Stomach (tissue), 9 donors: ENCODE data around the gene ROBO1. TPM values are rescaled to one million over a fixed set of nuclear protein-coding genes. Genes with fewer than 3 reads are reported as not detected.

ENCODE experiments used
- DNase-seq, 2 donors: peaks; one replicate each; pipeline versions ENCODE4 v3.0.0 to v3.0.0-alpha.2; 2013 to 2019
- H3K27ac ChIP-seq, 5 donors: fragments of 200-600 bp in 4 of 5; sonication (generic) in 4 of 5; one replicate each; pipeline ENCODE4 v1.5.1; 2013 to 2019; ENCODE audit warnings: mild to moderate bottlenecking in 1 of 5, moderate library complexity in 1 of 5
- H3K27me3 ChIP-seq, 3 donors: fragments of 200-600 bp; sonication (generic); one replicate each; pipeline ENCODE4 v1.5.1; 2017 to 2019; ENCODE audit warnings: mixed run types in 1 of 3
- H3K36me3 ChIP-seq, 4 donors: fragments of 200-600 bp; sonication (generic); 1 replicate in 3 of 4; 2 replicates in 1 of 4; pipeline ENCODE4 v1.5.1; 2016 to 2019
- H3K4me1 ChIP-seq, 4 donors: fragments of 200-600 bp; sonication (generic); one replicate each; pipeline ENCODE4 v1.5.1; 2016 to 2019
- H3K4me3 ChIP-seq, 4 donors: fragments of 200-600 bp; sonication (generic) in 3 of 4; one replicate each; pipeline ENCODE4 v1.5.1; 2016 to 2019; ENCODE audit warnings: mild to moderate bottlenecking in 1 of 4
- H3K9me3 ChIP-seq, 4 donors: fragments of 200-600 bp; sonication (generic); one replicate each; pipeline ENCODE4 v1.5.1; 2016 to 2019
- EP300 ChIP-seq: sonication (generic); formaldehyde crosslinking; IDR thresholded peaks from one replicate; pipeline ENCODE4 v1.6.1; 2017; ENCODE audit warnings: antibody characterized with exemption
- POLR2A ChIP-seq, 4 donors: fragments of 450-650 bp; IDR thresholded peaks; one replicate each; pipeline ENCODE4 v1.6.1; 2016; ENCODE audit warnings: antibody characterized with exemption in 4 of 4, control low read depth in 2 of 4, mild to moderate bottlenecking in 1 of 4, moderate library complexity in 1 of 4
- POLR2AphosphoS5 ChIP-seq, 3 donors: sonication (generic); formaldehyde crosslinking; IDR thresholded peaks; one replicate each; pipeline ENCODE4 v1.6.1; 2016; ENCODE audit warnings: antibody characterized with exemption in 3 of 3
- WGBS, 5 donors: extraction: QIAGEN DNeasy Blood & Tissue Kit in 3 of 5; methylation state at CpG; one replicate each; pipeline versions ENCODE4 v1.1.5 to v1.1.7; 2013 to 2018; 5-methylcytosine and 5-hydroxymethylcytosine counted together
- intact Hi-C: fragments of 100-400 bp; cut with DNase I; formaldehyde crosslinking; loops from one replicate; pipeline ENCODE4 v1.15.1; 2023; ENCODE audit warnings: low total_unique reads
- polyA plus RNA-seq, 3 donors: library from polyadenylated mRNA; stranded (reverse); fragments of 200-250 nt; gene quantifications; one replicate each; pipeline ENCODE4 v1.2.3, GENCODE V29; 2013
- total RNA-seq, 5 donors: library from RNA; depleted of rRNA; stranded (reverse); fragments of >200 nt; gene quantifications; one replicate each; pipeline versions ENCODE4 v1.1.0 to v1.2.3, GENCODE V29; 2014 to 2016
- TF ChIP-seq, protein P1 (sequence below), 7 experiments: fragments of 450-650 bp in 4 of 7; fragments of 200-600 bp in 3 of 7; sonication (generic) in 3 of 7; IDR thresholded peaks; one replicate each; pipeline ENCODE4 v1.5.1; 2016 to 2019; ENCODE audit warnings: antibody characterized with exemption in 7 of 7, control low read depth in 2 of 7, mild to moderate bottlenecking in 1 of 7
- donor health status: healthy with polysubstance abuse.
- donor health status: Bipolar disorder and iron deficiency.
- donor health status: healthy.

ROBO1 gene
- total and polyA plus RNA-seq, 8 donors: 2.0 to 174 (median 4.5) TPM

DNA sequence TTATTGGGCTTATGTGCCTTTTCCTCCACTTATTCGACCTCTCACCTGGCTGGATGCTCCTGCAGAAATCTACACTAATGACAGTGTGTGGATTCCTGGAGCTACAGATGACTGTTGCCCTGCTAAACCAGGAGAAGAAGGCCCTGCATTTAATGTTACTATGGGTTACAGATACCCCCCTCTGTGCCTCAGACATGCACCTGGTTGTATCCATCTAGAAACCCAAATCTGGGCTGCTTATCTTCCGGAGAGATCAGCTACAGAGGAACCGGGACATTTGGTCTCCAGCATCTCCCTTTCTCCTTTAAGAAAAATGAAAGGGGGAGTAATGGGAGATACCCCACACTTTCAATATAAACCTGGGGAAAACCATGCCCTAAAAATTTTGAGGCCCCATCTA lies 710.0 kb downstream of the ROBO1 start:
- TF ChIP-seq POLR2AphosphoS5 (IDR thresholded peaks at IDR 0.05): no peak
- TF ChIP-seq, protein P1, sequence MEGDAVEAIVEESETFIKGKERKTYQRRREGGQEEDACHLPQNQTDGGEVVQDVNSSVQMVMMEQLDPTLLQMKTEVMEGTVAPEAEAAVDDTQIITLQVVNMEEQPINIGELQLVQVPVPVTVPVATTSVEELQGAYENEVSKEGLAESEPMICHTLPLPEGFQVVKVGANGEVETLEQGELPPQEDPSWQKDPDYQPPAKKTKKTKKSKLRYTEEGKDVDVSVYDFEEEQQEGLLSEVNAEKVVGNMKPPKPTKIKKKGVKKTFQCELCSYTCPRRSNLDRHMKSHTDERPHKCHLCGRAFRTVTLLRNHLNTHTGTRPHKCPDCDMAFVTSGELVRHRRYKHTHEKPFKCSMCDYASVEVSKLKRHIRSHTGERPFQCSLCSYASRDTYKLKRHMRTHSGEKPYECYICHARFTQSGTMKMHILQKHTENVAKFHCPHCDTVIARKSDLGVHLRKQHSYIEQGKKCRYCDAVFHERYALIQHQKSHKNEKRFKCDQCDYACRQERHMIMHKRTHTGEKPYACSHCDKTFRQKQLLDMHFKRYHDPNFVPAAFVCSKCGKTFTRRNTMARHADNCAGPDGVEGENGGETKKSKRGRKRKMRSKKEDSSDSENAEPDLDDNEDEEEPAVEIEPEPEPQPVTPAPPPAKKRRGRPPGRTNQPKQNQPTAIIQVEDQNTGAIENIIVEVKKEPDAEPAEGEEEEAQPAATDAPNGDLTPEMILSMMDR (IDR thresholded peaks at IDR 0.05): no peak
- TF ChIP-seq POLR2A (IDR thresholded peaks at IDR 0.05): no peak
- TF ChIP-seq EP300: no peak
- DNase-seq: no peak
- Histone ChIP-seq H3K9me3 (peaks cover 0 to 19% (median 10%) of the 10 kb centered on the region in 4 donors), H3K36me3 (no peaks in the 10 kb centered on the region), H3K27me3 (no peaks in the 10 kb centered on the region), H3K4me3 (no peak overlapping the region), H3K27ac (no peak overlapping the region), H3K4me1 (no peaks in the 10 kb centered on the region)
- intact Hi-C loops: no loop called here
- WGBS, 5 donors: 72 to 83% (median 81%) methylated on average over 3 of the region's 3 CpGs

DNA sequence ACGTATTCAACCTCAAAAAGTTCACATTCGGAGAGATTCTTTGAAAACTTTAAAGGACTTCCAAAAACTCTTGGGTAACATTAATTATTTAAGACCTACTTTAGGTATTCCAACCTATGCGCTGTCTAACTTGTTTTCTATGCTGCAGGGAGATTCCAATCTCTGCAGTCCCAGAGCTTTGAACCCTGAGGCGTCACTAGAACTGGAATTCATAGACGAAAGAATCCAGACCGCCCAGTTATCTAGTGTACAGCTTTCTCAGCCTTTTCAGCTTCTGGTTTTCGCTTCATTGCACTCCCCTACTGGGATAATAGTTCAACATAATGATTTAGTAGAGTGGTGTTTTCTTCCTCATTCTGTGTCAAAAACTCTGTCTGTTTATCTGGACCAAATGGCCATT lies 711.3 kb downstream of the ROBO1 start:
- TF ChIP-seq EP300: no peak
- DNase-seq: no peak
- intact Hi-C loops: no loop called here
- Histone ChIP-seq H3K9me3 (peaks cover 0 to 30% (median 21%) of the 10 kb centered on the region in 4 donors), H3K36me3 (no peaks in the 10 kb centered on the region), H3K27me3 (no peaks in the 10 kb centered on the region), H3K4me1 (no peaks in the 10 kb centered on the region), H3K27ac (no peak overlapping the region), H3K4me3 (no peak overlapping the region)
- WGBS, 5 donors: 88 to 90% (median 88%) methylated on average over 7 of the region's 7 CpGs

DNA sequence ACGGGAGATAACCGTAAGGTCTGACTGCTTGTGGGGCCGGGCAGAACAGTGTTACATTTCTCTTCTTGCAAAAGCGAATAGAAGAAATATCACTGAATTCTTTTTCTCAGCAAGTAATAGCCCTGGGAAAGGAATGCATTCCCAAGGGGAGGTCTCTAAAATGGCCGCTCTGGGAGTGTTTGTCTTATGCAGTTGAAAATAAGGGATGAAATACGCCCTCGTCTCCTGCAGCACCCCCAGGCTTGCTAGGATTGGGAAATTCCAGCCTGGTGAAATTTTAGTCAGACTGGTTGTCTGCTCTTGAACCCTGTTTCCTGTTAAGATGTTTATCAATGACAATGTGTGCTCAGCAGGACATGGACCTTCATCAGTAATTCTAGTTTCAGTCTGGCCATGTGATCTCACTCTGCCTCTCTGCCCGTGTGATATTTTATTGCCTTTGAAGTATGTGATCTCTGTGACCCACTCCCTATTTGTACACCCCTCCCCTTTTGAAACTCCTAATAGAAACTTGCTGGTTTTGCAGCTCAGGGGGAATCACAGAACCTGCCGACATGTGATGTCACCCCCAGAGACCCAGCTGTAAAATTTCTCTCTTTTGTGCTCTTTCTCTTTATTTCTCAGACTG lies 715.6 kb downstream of the ROBO1 start:
- no peak for TF ChIP-seq EP300
- TF ChIP-seq POLR2AphosphoS5 (IDR thresholded peaks at IDR 0.05): no peak
- TF ChIP-seq, protein P1 (IDR thresholded peaks at IDR 0.05): no peak
- H3K27ac ChIP-seq: no peak overlapping the region
- no peak overlapping the region for H3K4me3 ChIP-seq
- H3K36me3 ChIP-seq: no peaks in the 10 kb centered on the region
- H3K4me1 ChIP-seq: no peaks in the 10 kb centered on the region
- intact Hi-C loops: no loop called here
- 88 to 96% (median 94%) methylated on average over 9 of the region's 9 CpGs for WGBS, 5 donors
- H3K27me3 ChIP-seq: no peaks in the 10 kb centered on the region
- peaks cover 0 to 32% (median 21%) of the 10 kb centered on the region in 4 donors for H3K9me3 ChIP-seq
- no peak for DNase-seq

DNA sequence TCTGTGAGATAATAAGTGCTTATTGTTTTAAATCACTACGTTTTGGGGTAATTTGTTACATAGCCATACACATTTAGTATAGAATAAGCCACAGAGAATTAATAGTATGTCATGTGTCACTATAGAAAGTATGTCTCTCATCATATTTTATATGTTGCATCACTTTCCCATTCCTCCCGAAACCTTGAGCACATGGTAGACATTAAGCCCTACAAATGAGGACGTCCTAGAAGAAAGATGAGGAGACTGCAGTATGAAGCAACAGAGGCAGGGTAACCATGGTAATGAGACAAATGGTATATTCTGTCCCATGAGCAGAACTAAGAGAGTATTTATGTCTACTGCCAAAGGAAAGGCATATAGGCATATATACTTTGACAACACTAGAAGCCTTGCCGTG lies 720.2 kb downstream of the ROBO1 start:
- peaks cover 0 to 11% (median 9%) of the 10 kb centered on the region in 4 donors for H3K9me3 ChIP-seq
- no peaks in the 10 kb centered on the region for H3K36me3 ChIP-seq
- no peaks in the 10 kb centered on the region for H3K4me1 ChIP-seq
- 79 to 89% (median 86%) methylated on average over 4 of the region's 4 CpGs for WGBS, 5 donors
- TF ChIP-seq EP300 (no peak), POLR2AphosphoS5 (IDR thresholded peaks at IDR 0.05) (no peak)
- TF ChIP-seq, protein P1 (IDR thresholded peaks at IDR 0.05): no peak
- no peak overlapping the region for H3K4me3 ChIP-seq
- no peak overlapping the region for H3K27ac ChIP-seq
- intact Hi-C loops: no loop called here
- H3K27me3 ChIP-seq: no peaks in the 10 kb centered on the region
- no peak for DNase-seq

DNA sequence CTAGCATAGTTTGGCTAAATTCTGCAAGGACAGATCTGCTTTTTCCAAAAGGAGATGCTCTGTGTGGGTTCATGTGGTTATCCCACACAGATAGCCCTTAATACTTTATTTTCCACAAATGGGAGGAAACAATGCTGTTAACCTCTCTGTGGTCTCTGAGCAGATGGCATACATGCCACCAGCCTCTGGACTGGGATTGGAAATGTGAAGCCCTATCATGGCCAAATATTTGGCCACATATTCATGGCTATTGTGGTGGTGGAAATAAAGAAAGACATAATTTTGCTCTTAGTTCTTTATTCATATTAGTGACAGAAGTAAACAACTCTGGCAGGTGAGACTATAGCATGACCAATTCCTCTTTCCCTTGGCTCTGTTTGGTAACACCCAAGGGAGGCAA lies 726.2 kb downstream of the ROBO1 start:
- H3K36me3 ChIP-seq: no peaks in the 10 kb centered on the region
- no peak overlapping the region for H3K27ac ChIP-seq
- H3K4me3 ChIP-seq: no peak overlapping the region
- H3K9me3 ChIP-seq: no peaks in the 10 kb centered on the region
- no peak for DNase-seq
- H3K4me1 ChIP-seq: no peaks in the 10 kb centered on the region
- intact Hi-C loops: no loop called here
- TF ChIP-seq, protein P1 (IDR thresholded peaks at IDR 0.05): no peak
- no peak for TF ChIP-seq POLR2AphosphoS5 (IDR thresholded peaks at IDR 0.05)
- no peak for TF ChIP-seq EP300
- TF ChIP-seq POLR2A (IDR thresholded peaks at IDR 0.05): no peak
- no peaks in the 10 kb centered on the region for H3K27me3 ChIP-seq
